ENCODE measurements around the gene GINS1.

The GINS1 gene

DNA sequence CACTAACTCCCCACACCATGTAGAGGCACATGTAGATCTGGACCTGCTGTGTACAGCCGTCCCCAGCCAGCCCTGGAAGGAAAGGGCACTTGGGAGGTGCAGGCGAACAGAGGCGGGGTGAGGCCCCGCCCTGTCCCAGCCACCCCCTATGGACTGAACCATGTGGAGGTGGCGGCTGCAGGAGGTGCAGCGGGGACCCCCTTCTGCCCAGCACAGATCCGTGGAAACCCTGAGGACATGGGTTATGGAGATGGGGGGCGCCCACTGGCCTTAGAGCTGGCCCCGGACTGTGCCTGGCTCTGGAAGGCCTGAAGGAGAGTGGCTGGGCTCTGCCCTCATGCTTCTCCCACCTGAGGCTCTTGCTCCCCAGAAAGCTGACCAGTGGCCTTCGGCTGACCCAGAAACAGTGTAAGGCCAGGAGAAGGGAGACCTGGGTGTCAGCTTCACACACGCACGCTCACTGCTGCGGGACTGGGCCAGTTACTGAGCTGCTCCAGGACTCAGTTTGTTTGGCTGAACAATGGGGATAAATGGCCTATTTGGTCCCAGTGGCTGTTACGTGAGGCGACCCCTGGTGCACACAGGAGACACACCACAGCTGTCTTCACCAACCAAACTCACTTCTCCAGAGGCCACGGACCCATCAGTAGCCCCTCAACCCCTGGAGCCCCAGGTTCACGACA is 87.2 kb downstream of the GINS1 start:
- Mint-ChIP-seq H3K4me1 (no peaks in the 10 kb centered on the region), H3K4me3 (no peak overlapping the region), H3K27me3 (no peaks in the 10 kb centered on the region), H3K9me3 (no peaks in the 10 kb centered on the region), H3K27ac (no peak overlapping the region), H3K36me3 (no peaks in the 10 kb centered on the region)
- no peak for ATAC-seq (ENCODE audit: low read depth)
- DNase-seq (ENCODE audit: low spot score in 2 of 2): no peak

DNA sequence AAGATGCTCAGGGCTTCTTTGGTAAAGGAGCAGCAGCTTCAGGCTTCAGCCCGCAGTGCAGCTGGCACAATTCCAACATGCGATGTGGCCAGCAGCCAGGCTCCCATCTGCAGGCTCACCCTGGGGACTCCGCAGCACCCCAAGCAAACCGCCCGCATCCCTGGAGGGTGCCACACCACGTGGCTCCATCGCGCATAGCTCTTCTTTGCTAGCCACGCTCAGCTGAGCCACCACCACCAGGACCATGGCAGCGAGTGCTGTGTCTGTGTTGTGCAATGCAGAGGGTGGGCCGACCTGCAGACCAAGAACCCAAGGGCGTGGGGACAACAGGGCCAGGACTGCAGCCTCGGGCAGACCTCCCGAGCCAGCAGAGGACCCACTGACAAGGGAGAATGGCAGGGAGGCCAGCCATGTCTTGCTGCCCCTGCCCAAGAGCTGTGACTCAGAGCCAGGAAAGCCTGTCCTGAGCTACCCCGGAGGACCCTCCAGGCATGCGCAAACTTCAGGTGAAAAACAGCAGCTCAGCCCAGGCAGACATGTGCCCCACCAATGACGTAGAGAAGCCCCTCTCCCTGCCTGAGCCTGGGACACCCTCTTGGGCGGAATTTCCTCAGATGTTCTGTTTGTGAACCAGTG is 87.8 kb downstream of the GINS1 start:
- no peak overlapping the region for H3K4me3 Mint-ChIP-seq
- H3K9me3 Mint-ChIP-seq: no peaks in the 10 kb centered on the region
- H3K4me1 Mint-ChIP-seq: no peaks in the 10 kb centered on the region
- H3K27ac Mint-ChIP-seq: no peak overlapping the region
- H3K36me3 Mint-ChIP-seq: no peaks in the 10 kb centered on the region
- no peak for ATAC-seq (ENCODE audit: low read depth)
- DNase-seq (ENCODE audit: low spot score in 2 of 2): no peak
- no peaks in the 10 kb centered on the region for H3K27me3 Mint-ChIP-seq

DNA sequence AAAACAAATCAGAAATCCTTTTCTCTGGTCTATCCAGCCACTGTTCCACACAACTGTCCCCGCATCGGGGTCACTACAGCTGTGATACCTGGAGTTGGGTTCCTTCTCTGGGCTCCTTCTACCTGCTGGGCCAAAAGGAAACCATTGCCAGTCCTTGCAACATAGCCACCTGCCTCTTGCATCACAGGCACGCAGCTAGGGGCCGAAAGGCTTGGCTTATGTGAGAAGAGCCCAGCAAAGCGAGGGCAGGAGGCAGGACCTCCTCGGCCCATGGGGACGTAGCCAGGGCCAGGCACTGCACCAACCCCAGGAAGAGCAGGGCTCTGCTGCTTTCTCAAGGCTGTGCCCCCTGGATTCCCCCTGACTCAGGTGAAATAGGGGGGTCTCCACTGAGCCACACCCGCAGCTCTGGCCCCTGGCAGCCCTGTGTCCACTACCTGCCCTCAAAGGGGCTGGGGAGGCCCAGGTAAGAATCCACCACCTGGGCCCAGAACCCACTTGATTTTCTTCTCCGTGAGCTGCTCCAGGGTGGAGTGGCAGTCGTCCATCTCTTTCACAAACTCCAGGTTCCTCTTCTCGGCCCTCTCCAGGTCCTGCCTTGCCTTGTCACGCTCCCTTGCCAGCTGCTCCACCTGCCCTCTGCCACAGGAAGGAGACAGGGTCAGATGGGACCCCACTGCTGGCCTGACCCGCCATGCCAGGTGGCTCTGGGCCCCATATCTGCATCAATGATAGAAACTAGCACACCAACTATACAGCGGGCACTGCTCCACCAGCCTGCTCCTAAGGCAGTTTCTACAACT is 88.9 kb downstream of the GINS1 start:
- Mint-ChIP-seq H3K27me3 (no peaks in the 10 kb centered on the region), H3K9me3 (no peaks in the 10 kb centered on the region), H3K4me3 (no peak overlapping the region), H3K4me1 (no peaks in the 10 kb centered on the region), H3K27ac (no peak overlapping the region), H3K36me3 (no peaks in the 10 kb centered on the region)
- no peak for ATAC-seq (ENCODE audit: low read depth)
- DNase-seq (ENCODE audit: low spot score in 2 of 2): no peak

DNA sequence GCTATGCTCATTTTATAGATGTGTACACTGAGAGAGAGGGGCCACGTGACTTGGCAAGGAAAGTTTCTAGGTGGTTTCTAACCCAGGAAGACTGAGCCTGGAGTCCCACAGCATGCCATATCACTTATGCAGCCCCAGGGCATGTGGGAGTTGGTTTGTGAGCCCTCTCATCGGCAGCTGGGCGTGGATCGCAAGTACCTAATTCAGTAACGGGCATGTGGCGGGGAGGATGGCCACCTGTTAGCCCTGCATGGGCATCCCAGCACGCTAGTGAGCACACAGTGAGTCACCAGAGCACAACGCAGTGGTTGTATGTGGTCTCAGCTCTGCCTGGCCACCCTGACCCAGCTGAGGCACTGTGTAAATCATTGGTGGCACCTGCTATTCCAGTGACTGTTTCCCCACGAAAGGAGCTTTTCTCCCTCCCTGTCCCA is 89.5 kb downstream of the GINS1 start:
- H3K36me3 Mint-ChIP-seq: no peaks in the 10 kb centered on the region
- H3K27ac Mint-ChIP-seq: no peak overlapping the region
- no peak overlapping the region for H3K4me3 Mint-ChIP-seq
- H3K9me3 Mint-ChIP-seq: no peaks in the 10 kb centered on the region
- ATAC-seq (ENCODE audit: low read depth) (no peak), DNase-seq (ENCODE audit: low spot score in 2 of 2) (no peak)
- no peaks in the 10 kb centered on the region for H3K27me3 Mint-ChIP-seq
- H3K4me1 Mint-ChIP-seq: no peaks in the 10 kb centered on the region

DNA sequence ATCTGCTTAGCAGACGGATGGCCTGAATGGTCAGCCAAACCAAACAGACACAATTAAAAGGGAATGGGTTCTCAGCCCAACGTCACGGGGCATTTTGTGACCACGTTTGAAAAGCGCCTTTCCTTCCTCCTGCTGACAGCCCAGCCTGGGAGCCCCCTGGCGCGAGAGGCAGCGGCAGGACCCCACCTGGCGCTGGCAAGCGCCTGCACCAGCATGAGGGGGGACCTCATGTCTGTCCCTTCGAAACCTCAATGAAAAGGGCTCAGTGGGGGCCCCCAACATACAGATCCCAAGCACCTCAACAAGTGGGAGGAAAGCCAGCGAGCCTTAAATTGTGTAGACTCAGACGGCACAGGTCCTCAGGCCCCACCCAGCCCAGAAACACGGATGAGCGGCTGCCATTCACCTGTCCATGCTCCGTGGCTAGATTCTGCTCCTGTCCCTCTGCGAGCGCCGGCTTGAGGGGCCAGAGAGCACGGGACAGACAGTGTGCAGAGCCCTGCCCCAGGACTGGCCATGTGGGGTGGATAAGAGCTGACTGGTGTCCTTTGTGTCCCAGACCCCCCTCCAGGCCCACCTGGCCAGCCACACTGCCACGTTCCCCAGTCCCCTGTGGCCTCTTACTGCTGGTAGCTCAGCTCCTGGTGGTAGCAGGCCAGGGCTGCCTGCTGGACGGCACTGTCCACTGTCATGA is 90.3 kb downstream of the GINS1 start:
- DNase-seq (ENCODE audit: low spot score in 2 of 2) (no peak), ATAC-seq (ENCODE audit: low read depth) (no peak)
- no peaks in the 10 kb centered on the region for H3K9me3 Mint-ChIP-seq
- no peaks in the 10 kb centered on the region for H3K4me1 Mint-ChIP-seq
- no peaks in the 10 kb centered on the region for H3K27me3 Mint-ChIP-seq
- H3K27ac Mint-ChIP-seq: no peak overlapping the region
- H3K36me3 Mint-ChIP-seq: no peaks in the 10 kb centered on the region
- H3K4me3 Mint-ChIP-seq: no peak overlapping the region
